GM12878 (cell line): ENCODE results near the gene MDH1.

Source experiments
- ATF2 ChIP-seq: IDR thresholded peaks from 2 replicates; pipeline ENCODE4 v1.6.1; 2012; ENCODE audit warnings: low read length, inconsistent platforms
- CTCF ChIP-seq, 3 experiments: IDR thresholded peaks in 2 of 3; conservative IDR thresholded peaks in 1 of 3; 2 replicates each; pipeline ENCODE4 v1.5.1; 2011; ENCODE audit warnings: low read depth in 3 of 3, low read length in 3 of 3, mild to moderate bottlenecking in 3 of 3, control low read depth in 2 of 3, moderate library complexity in 2 of 3, inconsistent platforms in 1 of 3, mixed read lengths in 1 of 3; ENCODE audit not compliant: control insufficient read depth in 2 of 3, insufficient read depth in 1 of 3; ENCODE audit errors: extremely low read depth in 1 of 3
- DPF2 ChIP-seq: fragments of 450-650 bp; IDR thresholded peaks from 2 replicates; pipeline ENCODE4 v1.6.1; 2017; ENCODE audit warnings: mild to moderate bottlenecking
- MYC ChIP-seq: IDR thresholded peaks from 2 replicates; pipeline ENCODE4 v1.6.1; 2011; ENCODE audit warnings: mild to moderate bottlenecking, low read length, moderate library complexity, inconsistent platforms; ENCODE audit not compliant: insufficient read depth, insufficient replicate concordance, insufficient read length, severe bottlenecking
- NFIC ChIP-seq: IDR thresholded peaks from 2 replicates; pipeline ENCODE4 v1.6.1; 2012; ENCODE audit warnings: low read depth, mild to moderate bottlenecking, inconsistent platforms, low read length, moderate library complexity
- NR2C2 ChIP-seq: IDR thresholded peaks from 2 replicates; pipeline ENCODE4 v1.6.1; 2011; ENCODE audit warnings: borderline replicate concordance, low read depth; ENCODE audit not compliant: control insufficient read depth, insufficient read length
- POLR2A ChIP-seq: IDR thresholded peaks from 2 replicates; pipeline ENCODE4 v1.6.1; 2011; ENCODE audit warnings: low read depth, mild to moderate bottlenecking, low read length
- POLR2AphosphoS5 ChIP-seq: IDR thresholded peaks from 2 replicates; pipeline ENCODE4 v1.6.1; 2011; ENCODE audit warnings: mild to moderate bottlenecking, low read length, inconsistent platforms
- POU2F2 ChIP-seq: IDR thresholded peaks from 3 replicates; pipeline ENCODE4 v1.6.1; 2011; ENCODE audit warnings: low read depth, mild to moderate bottlenecking, low read length, borderline replicate concordance
- ZNF384 ChIP-seq: IDR thresholded peaks from 2 replicates; pipeline ENCODE4 v1.6.1; 2012; ENCODE audit warnings: low read depth, mild to moderate bottlenecking, low read length, improper control_type of control experiment, borderline replicate concordance

- TF ChIP-seq POLR2A (no peak), POU2F2 (no peak), CTCF (IDR thresholded peaks at IDR 0.05 in 2 of 3, conservative IDR thresholded peaks at IDR 0.05 in 1 of 3; ENCODE audit: control insufficient read depth in 2 of 3, extremely low read depth in 1 of 3, insufficient read depth in 1 of 3, low read depth in 3 of 3, low read length in 3 of 3) (no peak), MYC (no peak), NFIC (no peak), NR2C2 (no peak), POLR2AphosphoS5 (no peak), DPF2 (no peak), ZNF384 (no peak), ATF2 (no peak)
These were observed 34.0 kb downstream of the MDH1 start for GRCh38 chr2:63622751-63623150.
